Fibroblast of skin of right biceps (primary cell): ENCODE data around the gene RALGAPB.
A peak's percentile ranks its signal among the peaks of the same experiment; 100 is the strongest.
"Not testable (repeated sequence)": the region's sequence is repeated elsewhere in the genome, so short reads cannot be mapped to it uniquely, and the experiment has no call there.

Experiments
- DNase-seq: peaks from one replicate; pipeline ENCODE4 v3.0.0-alpha.2; 2013

RALGAPB gene

DNA sequence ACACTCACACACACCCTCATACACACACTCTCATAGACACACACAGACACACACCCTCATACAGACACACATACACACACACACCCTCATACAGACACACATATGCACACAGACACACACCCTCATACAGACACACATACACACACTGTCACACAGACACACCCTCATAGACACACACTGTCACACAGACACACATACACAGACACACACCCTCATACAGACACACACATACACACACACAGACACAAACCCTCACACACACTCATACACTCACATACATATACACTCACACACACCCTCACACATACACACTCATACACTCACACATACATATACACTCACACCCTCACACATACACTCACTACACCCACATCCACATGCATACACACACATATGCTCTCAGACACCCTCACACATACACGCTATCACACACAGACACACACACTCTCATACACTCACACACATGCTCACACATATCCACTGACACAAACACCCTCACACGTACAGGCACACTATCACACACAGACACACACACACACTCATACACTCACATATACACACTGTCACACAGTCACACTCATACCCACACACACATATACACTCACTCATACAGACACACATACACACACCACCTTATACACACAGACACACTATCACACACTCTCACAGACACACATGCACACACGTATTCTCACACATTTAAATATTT is 117.5 kb downstream of the RALGAPB start:
- DNase-seq: no peak

DNA sequence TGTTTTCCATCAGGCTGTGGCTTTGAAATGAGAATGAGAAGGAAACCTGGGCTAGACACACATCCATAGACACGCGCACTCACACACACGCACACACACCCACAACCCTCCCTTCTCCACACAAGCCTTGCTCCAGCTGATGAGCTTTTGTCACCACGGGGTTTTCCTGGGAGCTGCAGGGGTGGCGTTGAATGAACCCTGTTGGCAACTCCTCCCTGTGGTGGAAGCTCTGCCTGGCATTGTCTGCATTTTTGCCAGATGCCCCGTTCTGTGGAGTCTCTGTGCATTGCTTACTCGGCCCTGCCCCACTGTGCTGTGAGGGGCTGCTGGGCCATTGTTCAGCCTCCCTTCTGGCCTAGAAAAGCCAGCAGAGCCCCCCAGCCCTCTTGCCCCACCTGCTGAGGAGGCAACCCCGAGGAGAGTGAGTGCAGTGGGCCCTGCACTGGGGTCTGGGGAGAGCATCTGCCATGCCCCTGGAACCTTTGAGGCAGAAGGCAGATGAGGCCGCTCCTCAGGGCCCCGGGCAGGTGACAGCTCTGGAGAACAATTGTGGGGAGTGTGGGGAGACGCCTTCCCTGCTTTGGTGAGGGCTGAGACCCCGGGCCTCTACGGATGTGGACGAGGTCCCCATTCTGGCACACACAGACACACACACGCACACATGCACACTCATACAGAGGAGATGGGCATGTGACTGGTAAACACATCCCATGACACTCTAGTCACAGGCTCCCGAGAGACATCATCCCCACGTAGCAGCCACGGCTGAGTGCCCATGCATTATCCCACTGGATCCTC is 118.2 kb downstream of the RALGAPB start:
- DNase-seq: no peak

DNA sequence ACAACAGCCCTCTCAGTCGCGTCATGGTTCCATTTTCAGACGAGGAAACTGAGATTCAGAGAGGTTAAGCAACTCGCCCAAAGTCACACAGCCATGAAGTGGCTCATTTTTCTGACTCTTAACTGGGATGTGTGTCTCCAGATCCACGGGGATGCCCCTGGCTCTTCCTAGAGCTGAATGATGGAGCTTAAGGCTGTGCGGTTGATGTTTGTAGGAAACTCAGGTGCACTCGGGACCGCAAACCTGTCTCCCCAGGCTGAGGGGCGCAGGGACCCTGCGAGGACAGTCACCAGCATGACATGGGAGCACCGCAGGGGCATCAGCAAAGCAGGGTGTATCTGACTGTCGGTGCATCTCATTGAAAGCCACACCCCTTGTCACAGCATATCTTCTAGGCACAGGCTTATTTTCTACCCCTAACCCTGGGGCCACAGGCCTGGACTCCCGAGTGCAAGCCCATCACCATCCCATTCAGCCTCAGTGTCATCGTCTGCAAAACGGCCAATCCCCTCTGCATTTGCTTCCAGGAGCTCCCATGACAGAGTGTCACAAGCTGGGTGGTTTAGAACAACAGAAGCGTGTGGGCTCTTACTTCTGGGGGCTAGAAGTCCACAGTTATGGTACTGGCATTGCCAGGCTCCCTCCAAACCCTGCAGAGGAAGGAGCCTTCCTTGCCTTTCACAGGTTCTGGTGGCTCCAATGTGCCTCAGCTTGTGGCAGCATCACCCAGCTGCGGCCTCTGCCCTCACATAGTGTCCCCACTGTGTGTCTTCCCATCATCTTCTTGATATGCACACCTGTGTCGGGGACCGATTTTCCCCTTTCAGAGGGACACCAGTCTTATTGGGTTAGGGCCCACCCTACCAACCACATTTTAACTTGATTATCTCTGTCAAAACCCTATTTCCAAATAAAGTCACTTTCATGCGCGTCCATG is 119.1 kb downstream of the RALGAPB start:
- DNase-seq: no peak

DNA sequence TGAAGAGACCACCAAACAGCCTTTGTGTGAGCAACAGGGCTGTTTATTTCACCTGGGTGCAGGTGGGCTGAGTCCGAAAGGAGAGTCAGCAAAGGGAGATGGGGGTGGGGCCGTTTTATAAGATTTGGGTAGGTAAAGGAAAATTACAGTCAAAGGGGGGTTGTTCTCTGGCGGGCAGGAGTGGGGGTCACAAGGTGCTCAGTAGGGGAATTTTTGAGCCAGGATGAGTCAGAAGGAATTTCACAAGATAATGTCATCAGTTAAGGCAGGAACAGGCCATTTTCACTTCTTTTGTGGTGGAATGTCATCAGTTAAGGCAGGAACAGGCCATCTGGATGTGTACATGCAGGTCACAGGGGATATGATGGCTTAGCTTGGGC is 119.8 kb downstream of the RALGAPB start:
- peak; percentile 10 for DNase-seq

DNA sequence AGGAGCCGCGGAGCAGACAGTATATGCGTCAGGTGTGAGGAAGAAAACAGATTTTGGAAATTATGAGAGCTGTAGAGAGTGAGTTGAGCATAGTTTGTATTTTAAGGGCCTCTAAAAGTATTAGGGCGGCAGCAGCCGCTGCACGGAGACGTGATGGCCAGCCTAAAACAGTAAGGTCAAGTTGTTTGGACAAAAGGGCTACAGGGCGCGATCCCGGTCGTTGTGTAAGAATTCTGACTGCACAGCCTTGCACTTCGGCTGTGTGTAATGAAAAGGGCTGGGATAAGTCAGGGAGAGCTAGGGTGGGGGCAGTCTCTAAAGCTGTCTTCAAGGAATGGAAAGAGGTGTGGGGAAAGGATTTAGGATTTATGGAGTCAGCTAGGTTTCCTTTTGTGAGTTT is 121.6 kb downstream of the RALGAPB start:
- DNase-seq: not testable (repeated sequence)

DNA sequence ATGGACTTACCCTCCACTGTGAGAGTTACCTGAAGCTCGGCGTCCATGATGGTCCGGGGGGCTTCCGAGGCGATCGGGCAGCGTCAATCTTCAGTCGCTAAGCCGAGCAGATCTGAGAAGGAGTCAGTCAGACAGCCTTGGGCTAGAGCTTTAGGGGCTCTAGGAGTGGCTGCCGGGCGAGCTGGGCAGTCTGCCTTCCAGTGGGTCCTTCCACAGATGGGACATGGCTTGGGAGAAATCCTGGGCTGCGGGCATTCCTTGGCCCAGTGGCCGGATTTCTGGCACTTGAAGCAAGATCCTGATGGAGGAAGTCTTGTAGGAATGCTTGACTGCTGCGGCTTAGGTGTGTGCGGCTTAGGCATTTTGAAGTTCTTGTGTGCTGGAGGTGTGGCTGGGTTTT is 123.2 kb downstream of the RALGAPB start:
- not testable (repeated sequence) for DNase-seq

DNA sequence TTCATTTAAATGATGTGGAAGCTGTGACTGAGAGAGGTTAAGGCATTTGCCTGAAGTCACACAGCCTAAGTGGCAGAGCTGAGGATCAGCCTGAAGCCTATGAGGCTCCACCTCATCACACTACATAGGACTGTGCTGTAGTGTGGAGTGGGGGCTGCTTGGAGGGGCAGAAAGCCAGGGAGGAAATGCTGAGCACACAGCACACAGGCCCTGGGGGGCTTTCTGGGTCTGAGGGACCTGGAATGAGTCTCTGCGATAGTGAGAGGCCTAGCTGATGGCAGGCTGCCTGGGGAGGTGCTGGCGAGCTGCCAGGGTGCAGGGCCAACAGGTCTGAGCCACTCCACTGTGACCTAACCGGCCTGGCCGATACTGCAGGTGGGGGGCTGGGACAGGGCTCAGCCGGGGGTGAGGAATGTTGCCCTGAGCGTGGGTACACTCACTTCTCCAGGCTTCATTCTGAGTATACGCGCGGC is 126.8 kb downstream of the RALGAPB start:
- DNase-seq: no peak

DNA sequence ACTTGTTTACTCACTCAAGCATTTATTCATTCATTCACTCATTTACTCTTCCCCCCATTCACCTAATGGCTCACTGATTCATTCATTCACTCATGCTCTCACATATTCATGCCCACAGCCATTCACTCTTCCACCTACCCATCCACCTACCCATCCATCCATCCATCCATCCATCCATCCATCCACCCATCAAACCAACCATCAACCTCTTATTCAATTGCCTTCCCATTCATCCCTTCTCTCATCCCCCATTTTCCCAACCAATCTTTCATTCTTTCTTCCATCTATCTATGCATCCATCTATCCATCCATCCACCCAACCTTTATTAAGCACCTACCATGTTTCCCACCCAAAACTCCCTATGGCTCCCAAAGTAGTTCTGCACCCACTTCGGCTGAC is 127.4 kb downstream of the RALGAPB start:
- no peak for DNase-seq

DNA sequence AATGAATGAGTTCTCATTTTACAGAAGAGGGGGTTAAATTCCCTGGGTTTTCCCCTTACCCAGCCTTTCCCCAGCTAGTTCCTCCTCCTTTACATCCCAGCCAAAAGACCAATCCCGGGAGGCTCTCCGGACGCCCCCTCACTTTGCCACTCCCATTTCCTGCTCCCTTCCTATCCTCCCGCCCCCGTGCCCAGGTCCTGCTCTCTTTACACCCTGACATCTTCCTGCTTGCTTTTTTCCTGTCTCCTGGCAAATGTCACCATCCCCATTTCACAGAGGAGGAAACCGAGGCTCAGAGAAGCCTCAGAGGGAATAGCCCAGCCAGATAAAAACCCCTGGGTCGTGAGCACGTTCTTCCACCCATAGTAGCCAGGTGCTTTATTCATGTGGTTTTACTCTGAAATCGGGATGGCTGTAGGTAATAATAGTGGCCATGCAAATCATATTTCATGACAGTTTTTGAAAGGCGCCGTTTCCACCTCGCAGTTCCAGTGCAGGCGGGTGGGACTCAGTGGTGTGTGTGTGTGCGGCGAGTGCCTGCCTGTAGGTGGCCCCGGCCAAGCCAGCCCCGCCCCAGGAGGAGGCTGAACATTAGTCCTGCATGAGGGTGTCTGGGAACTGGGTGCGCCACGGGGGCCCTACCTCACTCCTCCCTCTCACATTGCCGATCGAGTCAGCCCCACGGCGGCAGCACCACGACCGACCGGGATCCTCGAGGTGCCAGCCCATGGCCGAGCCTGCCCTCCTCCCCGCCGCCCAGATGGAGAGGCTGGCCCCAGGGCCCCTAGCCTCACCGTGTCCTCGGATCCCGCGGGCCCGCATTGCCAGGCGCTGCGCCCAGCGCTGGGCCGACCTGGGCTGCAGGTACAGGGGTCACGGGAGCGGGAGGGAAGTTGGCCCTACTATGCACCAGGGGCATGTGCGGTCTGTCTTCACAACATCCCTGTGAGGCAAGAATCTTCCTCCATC is 128.9 kb downstream of the RALGAPB start, which contains the start of gene ARHGAP40:
Gene ARHGAP40 (plus strand): TSS at position 594 of the 969 bp plus-strand sequence.
- DNase-seq: no peak

DNA sequence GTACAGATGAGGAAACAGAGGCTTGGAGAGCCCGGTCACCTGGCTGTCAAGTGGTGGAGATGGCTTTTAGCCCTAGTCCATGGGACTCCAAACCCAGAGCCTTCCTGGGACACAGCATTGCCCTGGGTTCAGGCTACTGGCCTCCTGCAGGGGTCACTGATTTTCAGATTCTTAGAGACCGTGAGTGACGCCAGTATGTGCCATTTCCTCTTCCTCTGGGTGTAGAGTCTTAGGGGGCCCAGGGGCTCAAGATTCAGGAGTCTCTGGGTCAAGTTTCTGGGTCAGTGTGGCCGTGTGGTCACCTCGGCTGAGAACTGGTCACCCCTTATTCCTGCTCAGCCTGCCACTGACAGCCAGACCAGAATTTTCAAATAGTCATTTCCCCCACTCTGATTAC is 129.5 kb downstream of the RALGAPB start:
- no peak for DNase-seq

DNA sequence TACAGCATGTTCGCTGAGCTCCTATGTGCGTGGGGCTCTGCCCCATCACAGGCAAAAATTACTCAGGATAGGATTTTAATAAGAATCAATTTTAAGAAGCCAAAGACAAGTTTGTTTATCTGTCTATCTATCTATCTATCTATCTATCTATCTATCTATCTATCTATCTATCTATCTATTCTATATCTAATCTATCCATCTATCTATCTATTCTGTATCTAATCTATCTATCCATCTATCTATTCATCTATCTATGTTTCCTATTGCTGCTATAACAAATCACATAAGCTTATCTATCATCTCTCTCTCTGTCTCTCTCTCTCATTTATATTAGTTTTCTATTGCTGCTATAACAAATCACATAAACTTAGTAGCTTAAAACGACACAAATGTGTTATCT is 130.6 kb downstream of the RALGAPB start:
- no peak for DNase-seq

DNA sequence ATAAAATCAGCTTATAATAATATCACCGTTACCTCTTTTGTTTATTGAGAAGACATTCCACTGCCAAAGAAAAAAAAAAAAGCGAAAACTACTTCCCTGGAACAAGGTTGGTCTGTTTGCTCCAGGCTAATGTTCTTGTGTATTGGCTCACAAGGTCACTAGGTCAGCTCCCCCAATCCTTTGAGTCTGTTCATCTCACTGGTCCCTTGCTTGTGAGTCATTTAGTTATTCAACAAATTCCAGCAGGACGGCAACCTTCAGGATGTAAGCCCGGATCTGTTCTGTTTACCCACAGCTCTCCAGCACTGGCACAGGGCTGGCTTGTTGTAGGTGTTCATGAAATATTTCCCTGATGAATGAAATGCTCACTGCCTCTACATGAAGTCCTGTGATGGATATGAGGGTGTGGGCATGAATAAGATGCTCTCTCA is 132.2 kb downstream of the RALGAPB start:
- no peak for DNase-seq

DNA sequence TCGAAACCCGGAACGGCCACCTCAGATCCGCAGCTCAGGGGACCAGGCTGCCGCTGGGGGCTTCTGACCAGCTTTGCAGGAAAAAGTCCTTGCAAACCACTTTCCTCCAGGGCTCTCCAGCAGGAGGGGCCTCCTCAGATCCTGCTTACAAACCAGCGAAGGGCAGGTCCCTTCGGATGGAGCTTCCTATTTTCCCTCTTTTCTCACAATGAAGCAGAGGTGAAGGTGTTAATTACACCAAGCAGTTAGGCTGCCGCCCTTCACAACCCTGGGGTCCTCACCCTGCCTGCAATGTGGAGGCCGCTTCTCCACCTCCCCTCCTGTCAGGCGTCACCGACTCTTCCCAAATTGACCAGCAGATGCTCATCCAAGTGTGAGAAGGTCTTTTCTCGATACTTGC is 134.7 kb downstream of the RALGAPB start:
- DNase-seq: no peak

DNA sequence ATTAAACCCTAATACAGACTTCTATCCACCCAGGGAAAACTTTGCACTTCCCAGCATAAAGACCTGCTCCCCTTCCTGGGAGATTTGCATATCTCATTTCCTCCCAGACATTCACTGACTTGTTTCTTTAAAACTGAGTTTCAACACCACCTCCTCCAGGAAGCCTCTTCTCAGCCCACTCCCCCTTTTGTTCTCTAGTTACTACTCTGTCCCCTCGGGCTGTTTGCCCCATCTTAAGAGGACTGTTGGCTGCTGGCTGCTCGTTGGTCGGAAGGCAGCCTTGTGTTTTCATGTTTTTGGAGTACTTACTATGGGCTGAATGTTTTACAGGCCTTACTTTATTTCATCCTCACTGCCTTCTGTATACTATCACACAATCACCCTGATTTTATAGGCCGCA is 135.5 kb downstream of the RALGAPB start:
- no peak for DNase-seq

DNA sequence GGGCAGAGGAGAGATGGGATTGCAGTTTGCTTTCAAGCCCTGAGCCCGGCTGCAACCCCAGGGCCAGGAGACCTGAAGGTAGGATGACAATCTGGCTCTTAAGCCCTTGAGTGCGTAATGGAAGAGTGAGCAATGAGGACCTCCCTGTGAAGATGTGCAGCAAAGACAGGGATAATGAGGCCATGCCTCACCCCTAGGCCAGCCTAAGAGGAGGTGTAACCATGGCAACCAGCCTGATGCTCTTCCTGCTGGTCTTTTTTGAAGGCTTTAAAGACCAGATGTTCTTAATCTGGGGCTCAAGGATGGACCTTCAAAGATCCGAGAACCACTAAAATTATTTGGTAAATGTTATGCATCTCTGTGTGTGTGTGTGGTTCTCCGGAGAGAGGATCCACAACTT is 137.2 kb downstream of the RALGAPB start:
- no peak for DNase-seq

DNA sequence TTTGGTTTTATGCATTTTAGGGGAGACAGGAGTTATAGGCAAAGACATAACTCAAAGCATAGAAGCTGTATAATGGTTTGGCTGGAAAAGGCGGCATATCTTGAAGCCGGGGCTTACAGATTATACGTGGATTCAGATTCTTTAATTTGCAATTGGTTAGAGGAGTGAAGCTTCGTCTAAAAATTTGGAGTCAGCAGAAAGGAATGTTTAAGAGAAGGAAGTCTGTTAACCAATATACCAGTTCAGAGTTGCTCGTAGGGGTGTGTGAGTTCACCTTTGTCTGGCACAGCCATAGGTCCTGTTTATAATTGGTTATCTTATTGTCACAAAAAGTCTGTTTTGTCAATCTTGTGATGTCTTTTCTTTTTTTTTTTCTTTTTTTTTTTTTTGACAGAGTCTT is 137.9 kb downstream of the RALGAPB start:
- DNase-seq: peak; percentile 17

DNA sequence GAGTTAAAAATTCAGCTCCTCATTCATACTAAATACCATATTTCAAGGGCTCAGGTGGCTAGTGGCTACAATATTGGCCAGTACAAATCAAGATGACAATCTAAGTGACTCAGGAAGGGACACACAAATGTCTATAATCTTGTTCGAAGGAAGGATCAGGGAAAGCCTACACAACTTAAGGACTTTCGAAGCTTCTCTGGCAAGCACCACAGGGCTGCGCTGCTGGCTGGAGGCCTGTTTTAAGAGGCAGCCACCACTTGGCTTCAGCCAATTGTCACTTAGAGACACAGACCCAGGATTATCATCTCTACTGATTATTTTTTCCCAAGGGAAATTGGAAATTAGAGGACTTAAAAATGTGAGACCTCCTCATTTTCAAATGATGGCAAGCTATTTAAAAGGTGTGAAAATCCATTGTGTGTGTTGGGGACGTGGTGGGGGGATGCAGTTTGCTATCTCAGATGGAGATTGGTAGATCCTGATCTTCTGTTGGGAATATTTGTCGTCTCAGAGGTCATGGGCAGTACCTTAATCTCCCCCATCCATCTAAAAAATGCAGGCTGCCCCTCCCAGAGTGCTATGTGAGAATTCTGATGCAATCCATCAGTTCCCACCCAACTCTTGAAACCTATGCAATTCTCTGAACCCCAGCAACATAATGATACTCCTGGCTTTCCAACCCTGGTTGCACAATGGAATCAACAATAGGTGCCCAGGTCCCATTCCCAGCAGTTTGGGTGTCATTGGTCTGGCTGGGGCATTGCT is 140.3 kb downstream of the RALGAPB start:
- DNase-seq: no peak

DNA sequence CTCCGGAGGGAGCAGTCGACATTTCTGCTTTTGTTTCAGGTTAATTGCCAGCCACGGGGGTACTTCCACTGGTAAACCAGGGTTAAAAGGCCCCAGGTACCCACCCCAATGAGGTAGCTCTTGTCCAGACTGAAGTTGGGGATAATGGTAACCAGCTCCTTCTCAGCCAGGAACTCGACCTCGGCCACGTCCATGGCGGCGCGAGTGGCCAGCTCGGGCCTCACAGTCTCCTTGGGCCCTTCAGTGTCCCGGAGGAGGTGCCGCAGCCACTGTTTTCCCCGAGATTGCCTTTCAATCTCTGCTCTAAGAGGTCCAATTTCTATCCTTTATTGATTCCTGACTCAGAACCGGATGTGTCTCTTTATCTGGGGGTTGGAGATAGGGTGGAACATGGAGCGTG is 142.6 kb downstream of the RALGAPB start:
- no peak for DNase-seq

DNA sequence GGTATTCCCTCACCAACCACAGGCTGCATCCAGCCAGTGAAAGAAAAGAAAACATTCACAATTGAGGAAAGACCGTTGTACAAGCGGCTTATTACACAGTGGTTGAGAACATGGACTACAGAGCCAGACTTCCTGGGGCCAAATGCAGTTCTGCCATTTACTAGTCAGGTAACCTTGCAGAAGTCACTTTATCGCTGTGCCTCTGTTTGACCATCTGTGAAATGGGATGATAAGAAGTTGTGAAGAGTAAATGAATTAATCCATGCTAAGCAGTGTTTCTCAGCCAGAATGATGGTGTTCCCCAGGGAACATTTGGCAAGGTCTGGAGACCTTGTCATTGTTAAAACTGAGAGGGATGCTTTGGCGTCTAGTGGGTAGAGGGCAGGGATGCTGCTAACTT is 143.8 kb downstream of the RALGAPB start:
- no peak for DNase-seq

DNA sequence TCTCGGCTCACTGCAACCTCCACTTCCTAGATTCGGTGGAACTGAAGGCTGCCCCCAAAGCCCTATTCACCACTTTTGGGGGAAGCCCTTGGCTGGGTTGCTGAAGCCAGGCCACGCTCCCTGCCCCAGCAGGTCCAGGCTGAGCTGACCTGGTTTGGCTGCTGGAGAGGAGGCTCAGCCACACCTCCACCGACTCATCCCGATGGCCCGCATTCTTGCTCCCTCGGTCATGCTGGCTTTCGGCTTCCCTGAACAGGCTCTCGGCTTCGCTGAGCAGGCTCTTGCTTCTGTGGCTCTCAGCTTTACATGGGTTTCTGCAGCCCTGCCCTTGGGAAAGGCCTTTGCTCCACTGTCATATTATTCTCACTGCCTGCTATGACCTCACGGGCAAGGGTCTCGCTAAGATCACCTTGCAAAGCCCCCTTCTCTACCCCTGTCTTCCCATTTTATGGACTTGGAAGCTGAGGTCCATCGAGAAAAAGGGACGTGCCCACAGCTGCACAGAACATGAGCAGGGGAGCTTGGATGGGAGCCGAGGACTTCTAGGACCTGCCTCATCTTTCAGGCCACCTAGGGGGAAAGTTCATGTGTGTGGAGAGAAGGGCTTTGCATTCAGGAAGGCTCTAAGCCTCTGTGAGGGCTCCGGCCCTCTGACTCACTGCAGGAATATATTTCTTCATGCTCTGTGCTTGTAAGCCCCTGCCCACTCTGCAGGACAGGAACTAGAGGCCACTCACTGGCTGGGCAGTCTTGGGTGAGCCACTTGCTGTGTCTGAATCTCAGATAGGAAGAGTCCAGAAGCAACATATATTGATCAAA is 144.6 kb downstream of the RALGAPB start:
- DNase-seq: peak; percentile 32
